CD4-positive, CD25-positive, alpha-beta regulatory T cell (primary cell): ENCODE measurements around the gene XYLT2. TPM values are rescaled to one million over a fixed set of nuclear protein-coding genes. Genes with fewer than 3 reads are reported as not detected.

Experiments
- ATAC-seq, 2 donors: fragments of 150-1000 bp; cut with Tn5 transposase; one replicate each; pipeline ENCODE4 v1.10.0; 2021; ENCODE audit warnings: low read depth in 2 of 2, moderate number of reproducible peaks in 2 of 2, moderate library complexity in 1 of 2
- DNase-seq, 3 donors: peaks; one replicate each; pipeline versions ENCODE4 v3.0.0 to v3.0.0-alpha.2; 2012 to 2022; ENCODE audit warnings: mixed read lengths in 1 of 3
- H3K27ac ChIP-seq: one replicate; pipeline ENCODE4 v1.7.0; 2013; ENCODE audit warnings: mild to moderate bottlenecking, low read length; ENCODE audit not compliant: insufficient read depth, poor library complexity, severe bottlenecking
- H3K27me3 ChIP-seq: one replicate; pipeline ENCODE4 v1.7.0; 2013; ENCODE audit warnings: low read length; ENCODE audit not compliant: control insufficient read depth, insufficient read depth
- H3K36me3 ChIP-seq: one replicate; pipeline ENCODE4 v1.7.0; 2013; ENCODE audit warnings: mild to moderate bottlenecking, low read length, moderate library complexity; ENCODE audit not compliant: control insufficient read depth, insufficient read depth
- H3K4me1 ChIP-seq: 2 replicates; pipeline ENCODE4 v1.7.0; 2013; ENCODE audit warnings: mild to moderate bottlenecking, low read length; ENCODE audit not compliant: insufficient read depth, control insufficient read depth, poor library complexity, severe bottlenecking
- H3K4me3 ChIP-seq: one replicate; pipeline ENCODE4 v1.7.0; 2013; ENCODE audit warnings: low read depth, mild to moderate bottlenecking, low read length, moderate library complexity
- H3K9me3 ChIP-seq, 2 experiments: 1 replicate in 1 of 2; 2 replicates in 1 of 2; pipeline ENCODE4 v1.7.0; 2013; ENCODE audit warnings: low read length in 2 of 2, mild to moderate bottlenecking in 1 of 2, moderate library complexity in 1 of 2; ENCODE audit not compliant: control insufficient read depth in 2 of 2
- H3K27ac Mint-ChIP-seq, 3 donors: one replicate each; pipeline ENCODE4 v1.8.0; 2020 to 2022; ENCODE audit warnings: mild to moderate bottlenecking in 3 of 3, mixed read lengths in 3 of 3, moderate library complexity in 2 of 3
- H3K27me3 Mint-ChIP-seq: one replicate; pipeline ENCODE4 v1.8.0; 2022; ENCODE audit warnings: mild to moderate bottlenecking, mixed read lengths
- H3K36me3 Mint-ChIP-seq: one replicate; pipeline ENCODE4 v1.8.0; 2020; ENCODE audit warnings: mixed read lengths
- H3K4me1 Mint-ChIP-seq, 4 donors: one replicate each; pipeline ENCODE4 v1.8.0; 2020 to 2022; ENCODE audit warnings: mixed read lengths in 4 of 4, mild to moderate bottlenecking in 1 of 4
- H3K4me3 Mint-ChIP-seq, 4 donors: one replicate each; pipeline ENCODE4 v1.8.0; 2020 to 2022; ENCODE audit warnings: mild to moderate bottlenecking in 4 of 4, mixed read lengths in 4 of 4, moderate library complexity in 3 of 4
- H3K9me3 Mint-ChIP-seq, 7 donors: one replicate each; pipeline ENCODE4 v1.8.0; 2020 to 2022; ENCODE audit warnings: mixed read lengths in 7 of 7, mild to moderate bottlenecking in 3 of 7, moderate library complexity in 2 of 7
- polyA plus RNA-seq, 4 donors: library from polyadenylated mRNA; unstranded; fragments of 300-500 nt; fragmentation: Illumina TruSeq; gene quantifications; one replicate each; pipeline ENCODE4 v1.2.3, GENCODE V29; 2021
- total RNA-seq: library from RNA; stranded (reverse); gene quantifications from one replicate; pipeline ENCODE4 v1.2.3, GENCODE V29; 2022

The XYLT2 gene
- total and polyA plus RNA-seq, 5 donors from 2014 or later: 6.2 to 15.9 (median 12.9) TPM

DNA sequence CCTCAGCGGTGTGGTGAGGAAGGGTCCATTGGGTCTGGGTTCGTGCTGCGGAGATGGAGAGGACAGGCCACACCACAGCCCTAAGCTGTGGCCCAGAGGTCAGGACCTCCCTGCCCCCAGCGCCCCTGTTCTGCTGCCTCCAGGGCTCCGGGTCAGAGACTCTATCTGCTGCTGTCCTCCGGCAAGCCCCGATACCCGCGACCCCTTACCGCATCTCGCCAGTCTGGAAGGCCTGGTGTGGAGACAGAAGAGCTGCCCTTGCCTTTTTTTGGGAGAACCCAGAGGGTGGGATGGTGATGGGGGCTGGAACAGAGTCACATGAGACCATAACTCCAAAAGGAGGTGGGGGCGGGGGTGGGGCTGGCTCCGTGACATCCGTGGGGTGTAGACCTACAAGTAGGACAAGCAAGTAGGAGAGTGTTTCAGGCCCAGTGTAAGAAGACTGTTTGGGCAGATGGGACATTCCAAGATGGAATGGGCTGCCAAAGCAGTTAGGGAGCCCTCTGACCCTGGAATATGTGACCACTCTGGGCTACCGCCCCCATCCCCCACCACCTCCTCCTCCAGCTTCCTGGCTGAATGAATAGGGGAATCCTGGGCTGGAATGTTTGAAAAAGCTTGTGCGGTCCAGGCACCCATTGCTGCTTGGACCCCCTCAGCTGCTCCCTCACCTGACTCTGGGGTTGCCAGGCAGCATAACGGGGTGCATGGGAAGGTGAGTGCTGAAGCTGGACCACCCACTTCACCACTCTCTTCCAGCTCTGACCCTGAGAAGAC is 1.4 kb downstream of the XYLT2 start:
- no peak for DNase-seq
- peaks cover 0 to 2% (median 0%) of the 10 kb centered on the region in 7 donors for H3K9me3 Mint-ChIP-seq
- peak overlapping the region; percentile 71 for H3K4me3 ChIP-seq

DNA sequence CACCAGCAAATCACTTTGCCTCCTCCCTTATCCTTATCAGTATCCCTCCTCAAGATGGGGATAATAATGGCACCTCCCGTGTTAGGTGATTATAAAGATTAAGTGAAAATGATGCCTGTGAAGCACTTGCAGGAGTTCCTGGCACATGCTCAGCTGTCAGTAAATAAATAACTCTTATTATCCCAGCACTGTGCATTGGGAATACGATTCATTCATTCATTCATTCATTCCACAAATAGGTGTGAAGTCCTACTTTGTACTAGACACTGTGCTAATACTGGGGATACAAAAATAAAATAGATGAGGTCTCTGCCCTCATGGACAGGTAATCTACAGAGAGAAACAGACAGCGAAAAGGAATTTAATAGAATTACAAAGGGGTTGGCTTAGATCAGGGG is 2.0 kb downstream of the XYLT2 start:
- no peaks in the 10 kb centered on the region for H3K27me3 Mint-ChIP-seq
- peaks cover 5 to 54% (median 26%) of the 10 kb centered on the region in 4 donors for H3K4me1 Mint-ChIP-seq
- H3K36me3 ChIP-seq: no peaks in the 10 kb centered on the region
- peak overlapping the region in 2 of 3 donors; percentile 81 to 94 for H3K27ac Mint-ChIP-seq
- H3K4me3 ChIP-seq: no peak overlapping the region
- peaks cover 10% of the 10 kb centered on the region for H3K36me3 Mint-ChIP-seq
- no peak for ATAC-seq
- H3K9me3 ChIP-seq: no peaks in the 10 kb centered on the region
- H3K4me3 Mint-ChIP-seq: peak overlapping the region; percentile 85 to 92 (median 92)
- no peaks in the 10 kb centered on the region for H3K27me3 ChIP-seq
- DNase-seq: no peak
- H3K27ac ChIP-seq: no peak overlapping the region
- H3K9me3 Mint-ChIP-seq: peaks cover 0 to 2% (median 0%) of the 10 kb centered on the region in 7 donors
- peaks cover 26% of the 10 kb centered on the region for H3K4me1 ChIP-seq

More for the DNA sequence above, 1.4 kb downstream of the XYLT2 start:
- H3K4me3 Mint-ChIP-seq: peak overlapping the region; percentile 85 to 92 (median 92)
- Histone ChIP-seq H3K36me3 (no peaks in the 10 kb centered on the region), H3K27ac (peak overlapping the region; percentile 51), H3K27me3 (no peaks in the 10 kb centered on the region), H3K4me1 (peaks cover 26% of the 10 kb centered on the region), H3K9me3 (no peaks in the 10 kb centered on the region)
- ATAC-seq: no peak
- peaks cover 10% of the 10 kb centered on the region for H3K36me3 Mint-ChIP-seq
- H3K4me1 Mint-ChIP-seq: peaks cover 5 to 53% (median 25%) of the 10 kb centered on the region in 4 donors
- H3K27ac Mint-ChIP-seq: peak overlapping the region; percentile 38 to 95 (median 94)
- no peaks in the 10 kb centered on the region for H3K27me3 Mint-ChIP-seq

DNA sequence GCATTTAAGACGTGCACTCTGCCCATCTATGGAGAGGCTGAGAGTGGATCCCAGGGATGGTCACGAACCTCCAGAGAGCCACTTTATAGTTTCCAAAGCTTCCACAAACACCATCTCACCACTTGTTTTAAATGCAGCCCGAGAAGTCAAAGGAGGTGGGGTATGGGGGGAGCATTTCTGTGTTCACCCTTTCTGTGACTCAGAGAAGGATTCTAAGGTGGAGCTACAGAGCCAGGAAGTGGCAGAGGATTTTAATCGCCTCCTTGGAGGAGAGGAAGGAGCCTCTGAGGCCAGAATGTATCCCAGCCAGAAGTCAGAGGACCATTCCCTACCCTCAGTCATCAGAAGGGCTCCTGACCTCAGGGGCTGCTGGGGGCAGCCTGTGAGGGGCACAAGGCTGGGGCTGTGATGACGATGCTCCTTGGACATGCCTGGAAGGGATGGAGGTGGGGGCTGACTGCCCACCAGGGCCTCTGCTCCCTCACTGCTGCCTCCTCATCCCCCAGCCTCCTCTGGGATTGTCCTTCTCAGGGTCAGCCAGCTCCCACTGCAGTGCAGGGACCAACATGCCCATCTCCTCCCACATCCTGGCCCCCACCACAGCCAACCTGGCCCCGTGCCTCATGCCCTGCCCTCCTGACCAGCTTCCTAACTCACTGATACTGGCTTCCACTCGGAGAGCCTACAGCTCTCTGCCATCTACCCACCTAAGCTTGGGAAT is 2.8 kb downstream of the XYLT2 start:
- DNase-seq (no peak), ATAC-seq (no peak)
- Histone ChIP-seq H3K27me3 (no peaks in the 10 kb centered on the region), H3K27ac (no peak overlapping the region), H3K9me3 (no peaks in the 10 kb centered on the region), H3K4me3 (no peak overlapping the region), H3K36me3 (peaks cover 2% of the 10 kb centered on the region), H3K4me1 (peaks cover 26% of the 10 kb centered on the region)
- Mint-ChIP-seq H3K9me3 (peaks cover 0 to 2% (median 0%) of the 10 kb centered on the region in 7 donors), H3K4me1 (peaks cover 5 to 54% (median 26%) of the 10 kb centered on the region in 4 donors), H3K27me3 (no peaks in the 10 kb centered on the region), H3K36me3 (peaks cover 10% of the 10 kb centered on the region), H3K4me3 (peak overlapping the region; percentile 9 to 92 (median 92)), H3K27ac (peak overlapping the region in 2 of 3 donors; percentile 81 to 94)

DNA sequence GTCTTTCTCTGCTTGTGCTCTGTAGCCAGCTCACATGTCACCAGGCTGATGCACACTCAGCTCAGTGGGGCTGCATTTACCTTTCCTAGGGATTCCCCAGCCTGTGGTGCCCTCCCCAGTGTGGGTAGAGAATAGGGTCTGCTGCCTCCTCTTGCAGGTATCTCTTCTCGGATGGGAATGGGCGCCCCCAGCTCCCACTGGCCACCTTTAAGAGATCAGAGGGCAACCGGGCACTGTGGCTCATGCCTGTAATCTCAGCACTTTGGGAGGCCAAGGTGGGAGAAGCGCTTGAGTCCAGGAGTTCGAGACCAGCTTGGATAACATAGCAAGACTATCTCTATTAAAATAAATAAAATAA is 3.3 kb downstream of the XYLT2 start:
- peaks cover 0 to 2% (median 0%) of the 10 kb centered on the region in 7 donors for H3K9me3 Mint-ChIP-seq
- no peak for ATAC-seq
- DNase-seq: no peak
- H3K4me3 Mint-ChIP-seq: peak overlapping the region in 3 of 4 donors; percentile 41 to 92 (median 82)
- H3K27me3 Mint-ChIP-seq: no peaks in the 10 kb centered on the region
- H3K36me3 ChIP-seq: peaks cover 2% of the 10 kb centered on the region
- no peak overlapping the region for H3K27ac ChIP-seq
- peak overlapping the region in 1 of 3 donors; percentile 94 for H3K27ac Mint-ChIP-seq
- H3K4me1 ChIP-seq: peaks cover 26% of the 10 kb centered on the region
- H3K4me1 Mint-ChIP-seq: peaks cover 5 to 54% (median 26%) of the 10 kb centered on the region in 4 donors
- H3K36me3 Mint-ChIP-seq: peaks cover 10% of the 10 kb centered on the region
- H3K4me3 ChIP-seq: no peak overlapping the region
- H3K27me3 ChIP-seq: no peaks in the 10 kb centered on the region
- H3K9me3 ChIP-seq: no peaks in the 10 kb centered on the region

DNA sequence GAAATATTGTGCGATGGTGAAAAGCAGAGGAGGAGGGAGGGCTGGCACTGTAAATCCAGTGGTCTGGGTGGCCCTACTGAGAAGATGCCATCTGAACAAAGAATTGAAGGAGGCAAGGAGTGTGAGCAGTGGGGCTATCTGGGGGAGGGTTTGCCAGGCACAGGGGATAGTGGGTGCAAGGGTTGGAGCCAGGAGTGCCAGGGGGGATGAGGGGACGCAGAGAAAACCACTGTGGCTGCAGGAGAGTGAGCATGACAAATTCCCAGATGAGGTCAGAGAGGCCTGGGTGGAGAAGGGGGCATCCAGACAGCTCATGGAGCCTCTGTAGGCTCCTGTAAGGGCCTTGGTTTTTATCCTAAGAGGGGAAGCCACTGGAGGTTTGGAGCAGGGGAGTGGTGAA is 4.8 kb downstream of the XYLT2 start:
- Mint-ChIP-seq H3K36me3 (peaks cover 10% of the 10 kb centered on the region), H3K9me3 (peaks cover 0 to 2% (median 0%) of the 10 kb centered on the region in 7 donors), H3K27ac (peak overlapping the region in 2 of 3 donors; percentile 30 to 59), H3K4me1 (peaks cover 5 to 47% (median 26%) of the 10 kb centered on the region in 4 donors), H3K27me3 (no peaks in the 10 kb centered on the region), H3K4me3 (peak overlapping the region in 2 of 4 donors; percentile 48 to 86)
- H3K4me3 ChIP-seq: no peak overlapping the region
- ATAC-seq: no peak
- no peak overlapping the region for H3K27ac ChIP-seq
- no peaks in the 10 kb centered on the region for H3K9me3 ChIP-seq
- H3K27me3 ChIP-seq: no peaks in the 10 kb centered on the region
- DNase-seq: no peak
- peaks cover 15% of the 10 kb centered on the region for H3K4me1 ChIP-seq
- H3K36me3 ChIP-seq: peaks cover 16% of the 10 kb centered on the region

DNA sequence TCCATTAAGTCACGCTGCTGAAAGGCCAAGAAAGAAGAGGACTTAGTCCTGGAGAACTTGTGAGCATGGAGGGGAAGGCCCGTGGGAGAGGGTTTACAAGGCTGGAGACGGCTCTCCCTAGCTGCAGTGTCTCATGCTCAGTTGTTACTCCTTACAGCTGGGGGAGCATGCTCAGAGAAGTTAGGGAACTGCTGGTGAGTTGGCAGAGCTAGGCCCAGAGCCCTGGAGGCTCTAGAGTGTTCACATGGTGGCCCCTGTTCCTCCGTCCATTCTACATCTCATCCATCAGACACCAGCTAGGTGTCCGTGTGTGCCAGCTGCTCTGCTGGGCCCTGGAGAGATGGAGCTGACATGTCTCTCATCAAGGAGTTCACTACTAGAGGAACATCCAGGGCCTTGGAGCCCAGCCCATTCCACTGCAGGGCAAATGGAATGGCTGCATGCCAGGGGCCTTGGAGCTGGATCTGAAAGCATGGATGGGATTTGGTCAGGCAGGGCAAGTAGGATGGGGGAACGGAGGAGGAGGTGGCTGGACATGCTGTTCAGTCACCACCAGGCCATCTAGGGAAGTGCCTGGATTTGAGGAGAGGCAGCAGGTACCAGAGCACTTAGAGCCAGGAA is 6.3 kb downstream of the XYLT2 start:
- H3K27ac ChIP-seq: no peak overlapping the region
- H3K4me3 ChIP-seq: no peak overlapping the region
- H3K27ac Mint-ChIP-seq: peak overlapping the region in 1 of 3 donors; percentile 26
- H3K27me3 Mint-ChIP-seq: no peaks in the 10 kb centered on the region
- no peaks in the 10 kb centered on the region for H3K9me3 Mint-ChIP-seq
- H3K4me1 Mint-ChIP-seq: peaks cover 5 to 39% (median 25%) of the 10 kb centered on the region in 4 donors
- H3K4me3 Mint-ChIP-seq: peak overlapping the region in 2 of 4 donors; percentile 38 to 48
- H3K9me3 ChIP-seq: no peaks in the 10 kb centered on the region
- ATAC-seq: no peak
- DNase-seq: no peak
- H3K36me3 Mint-ChIP-seq: peaks cover 10% of the 10 kb centered on the region
- peaks cover 6% of the 10 kb centered on the region for H3K4me1 ChIP-seq
- H3K36me3 ChIP-seq: peaks cover 31% of the 10 kb centered on the region
- H3K27me3 ChIP-seq: no peaks in the 10 kb centered on the region

DNA sequence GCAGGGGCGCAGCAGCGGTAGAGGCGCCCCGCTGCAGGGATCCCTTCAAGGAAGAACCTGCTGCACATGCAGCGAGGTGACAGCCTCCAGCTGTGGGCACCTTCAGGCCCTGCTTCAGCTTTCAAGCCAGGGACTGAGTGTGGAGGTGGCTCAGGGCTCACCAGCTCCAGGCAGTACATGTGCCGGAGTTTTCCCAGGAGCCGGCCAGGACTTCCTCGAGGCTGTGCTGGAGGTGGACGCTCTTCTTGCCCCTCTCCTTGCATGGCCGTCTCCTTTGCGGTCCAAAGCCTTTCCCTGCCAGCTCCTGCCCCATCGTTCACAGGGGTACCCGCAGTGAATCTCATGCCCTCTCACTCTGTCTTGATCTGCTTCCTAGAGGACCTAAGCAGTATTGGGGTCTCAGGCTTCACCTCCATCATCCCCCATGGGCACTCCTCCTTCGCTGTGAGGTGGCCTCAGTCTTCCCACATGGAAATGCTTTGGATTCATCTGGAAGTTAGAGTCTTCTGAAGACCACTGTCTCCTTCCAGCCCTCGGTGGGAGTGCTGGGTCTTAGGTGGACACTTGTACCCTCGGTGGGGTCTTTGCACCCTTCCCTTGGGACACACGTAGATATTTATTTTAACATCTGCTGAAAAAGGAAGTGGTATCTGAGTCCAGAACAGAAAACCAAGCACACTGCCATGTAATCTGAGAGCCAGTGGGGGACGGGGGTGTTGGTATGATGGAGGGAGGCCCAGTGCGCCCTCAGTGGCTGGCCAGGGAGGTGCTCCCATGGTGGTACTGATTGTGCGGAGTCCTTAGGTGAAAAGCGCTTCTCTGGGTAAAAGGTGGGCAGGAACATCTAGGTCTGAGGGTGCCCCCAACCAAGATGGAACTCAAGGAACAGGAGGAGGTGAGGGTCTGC is 7.0 kb downstream of the XYLT2 start:
- Histone ChIP-seq H3K27me3 (no peaks in the 10 kb centered on the region), H3K4me1 (no peaks in the 10 kb centered on the region), H3K9me3 (no peaks in the 10 kb centered on the region), H3K4me3 (no peak overlapping the region), H3K36me3 (peaks cover 33% of the 10 kb centered on the region), H3K27ac (no peak overlapping the region)
- H3K27me3 Mint-ChIP-seq: no peaks in the 10 kb centered on the region
- no peaks in the 10 kb centered on the region for H3K9me3 Mint-ChIP-seq
- H3K36me3 Mint-ChIP-seq: peaks cover 10% of the 10 kb centered on the region
- no peak for DNase-seq
- H3K27ac Mint-ChIP-seq: no peak overlapping the region
- peak overlapping the region in 1 of 4 donors; percentile 48 for H3K4me3 Mint-ChIP-seq
- H3K4me1 Mint-ChIP-seq: peaks cover 5 to 31% (median 19%) of the 10 kb centered on the region in 4 donors
- ATAC-seq: no peak
